ENCODE data around the gene STAT4. TPM values are rescaled to one million over a fixed set of nuclear protein-coding genes. Genes with fewer than 3 reads are reported as not detected.
A peak's percentile ranks its signal among the peaks of the same experiment; 100 is the strongest.

Gene STAT4
- total and polyA plus RNA-seq, 2 donors from 2014 or later, result 1.2 to 8.5 TPM

- Histone ChIP-seq H3K9ac (ENCODE audit: low read length in 3 of 3) (no peak overlapping the region), H3K4me1 (ENCODE audit: control insufficient read depth in 2 of 3, insufficient read depth in 2 of 3, low read depth in 1 of 3, low read length in 3 of 3) (peaks cover 0 to 1% (median 0%) of the 10 kb centered on the region in 3 donors), H3K9me3 (ENCODE audit: control insufficient read depth in 2 of 3, insufficient read depth in 1 of 3, low read length in 3 of 3) (no peaks in the 10 kb centered on the region), H3K27me3 (ENCODE audit: control insufficient read depth, insufficient read depth, low read length) (no peaks in the 10 kb centered on the region), H3K27ac (ENCODE audit: low read depth in 2 of 2, low read length in 2 of 2) (no peak overlapping the region), H3K36me3 (ENCODE audit: control insufficient read depth in 2 of 3, insufficient read depth in 3 of 3, low read length in 3 of 3) (no peaks in the 10 kb centered on the region), H3K4me3 (ENCODE audit: low read length in 3 of 3) (no peak overlapping the region)
- FAIRE-seq (no peak), DNase-seq (peak in 3 of 5 donors; percentile 38 to 76 (median 68))
- no peak for TF ChIP-seq CTCF (IDR thresholded peaks at IDR 0.05; ENCODE audit: borderline replicate concordance, extremely low read depth, insufficient read depth)
- intact Hi-C loops (cut with DNase I), result loop anchor here (5.0 kb wide), 1 partner anchor 336 kb away; no protein-coding TSS in a partner anchor
Measured at GRCh38 chr2:191166111-191166755, 15.4 kb upstream of the STAT4 start.

DNA sequence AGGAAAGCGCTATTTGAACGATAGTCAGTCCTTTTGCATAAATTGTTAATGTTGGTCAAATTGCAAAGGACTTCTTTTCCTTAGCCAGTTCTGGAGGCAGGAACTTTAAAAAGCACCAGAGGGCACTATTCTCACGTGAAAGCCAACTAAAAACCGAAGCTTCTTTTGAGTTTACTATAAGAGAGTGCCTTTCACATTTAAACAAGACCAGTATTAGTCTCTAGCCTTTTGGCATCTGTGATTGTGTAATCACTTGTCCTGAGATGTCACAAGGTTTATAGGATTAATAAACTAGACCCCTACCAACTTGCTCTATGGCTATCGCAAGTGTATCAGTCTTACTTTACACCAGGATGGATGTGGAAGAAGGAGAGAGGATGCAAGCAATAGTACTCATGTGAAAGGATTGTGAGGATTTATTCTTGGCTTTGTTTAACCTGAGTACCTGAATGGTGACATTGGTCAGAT lies 14.4 kb upstream of the STAT4 start:
- Histone ChIP-seq H3K27me3 (ENCODE audit: control insufficient read depth, insufficient read depth, low read length) (no peaks in the 10 kb centered on the region), H3K9ac (ENCODE audit: low read length in 3 of 3) (no peak overlapping the region), H3K4me1 (ENCODE audit: control insufficient read depth in 2 of 3, insufficient read depth in 2 of 3, low read depth in 1 of 3, low read length in 3 of 3) (no peaks in the 10 kb centered on the region), H3K36me3 (ENCODE audit: control insufficient read depth in 2 of 3, insufficient read depth in 3 of 3, low read length in 3 of 3) (no peaks in the 10 kb centered on the region), H3K4me3 (ENCODE audit: low read length in 3 of 3) (no peak overlapping the region), H3K27ac (ENCODE audit: low read depth in 2 of 2, low read length in 2 of 2) (no peak overlapping the region), H3K9me3 (ENCODE audit: control insufficient read depth in 2 of 3, insufficient read depth in 1 of 3, low read length in 3 of 3) (no peaks in the 10 kb centered on the region)
- peak; percentile 59 for FAIRE-seq
- intact Hi-C loops (cut with DNase I), result loop anchor here (5.0 kb wide), 1 partner anchor 337 kb away; no protein-coding TSS in a partner anchor
- peak in 3 of 5 donors; percentile 32 to 77 (median 60) for DNase-seq
- peak; percentile 65 for TF ChIP-seq CTCF (IDR thresholded peaks at IDR 0.05; ENCODE audit: borderline replicate concordance, extremely low read depth, insufficient read depth)

DNA sequence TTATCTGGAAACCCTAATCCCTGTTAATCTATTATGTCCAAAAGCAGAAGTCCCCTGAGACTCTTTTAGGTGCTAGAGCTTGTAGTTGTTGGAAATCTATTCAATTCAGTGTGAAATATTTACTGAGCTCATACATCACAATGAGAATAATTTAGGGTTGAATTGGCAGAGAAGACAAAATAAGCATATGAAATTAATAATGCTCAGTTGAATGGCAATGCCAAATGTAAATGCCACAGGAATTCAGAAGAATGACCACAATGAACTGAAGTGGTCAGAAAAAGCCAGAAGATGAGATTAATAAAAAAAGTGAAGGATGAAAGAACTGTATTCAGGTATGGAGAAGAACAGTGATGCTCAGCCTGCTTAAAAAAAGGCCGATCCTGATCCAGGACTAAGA lies 8.0 kb upstream of the STAT4 start:
- Histone ChIP-seq H3K4me1 (ENCODE audit: control insufficient read depth in 2 of 3, insufficient read depth in 2 of 3, low read depth in 1 of 3, low read length in 3 of 3) (no peaks in the 10 kb centered on the region), H3K27me3 (ENCODE audit: control insufficient read depth, insufficient read depth, low read length) (no peaks in the 10 kb centered on the region), H3K9ac (ENCODE audit: low read length in 3 of 3) (no peak overlapping the region), H3K9me3 (ENCODE audit: control insufficient read depth in 2 of 3, insufficient read depth in 1 of 3, low read length in 3 of 3) (no peaks in the 10 kb centered on the region), H3K27ac (ENCODE audit: low read depth in 2 of 2, low read length in 2 of 2) (no peak overlapping the region), H3K36me3 (ENCODE audit: control insufficient read depth in 2 of 3, insufficient read depth in 3 of 3, low read length in 3 of 3) (no peaks in the 10 kb centered on the region), H3K4me3 (ENCODE audit: low read length in 3 of 3) (no peak overlapping the region)
- intact Hi-C loops (cut with DNase I), result loop anchor here (10.0 kb wide), 1 partner anchor 104 kb away; no protein-coding TSS in a partner anchor
- DNase-seq (no peak), FAIRE-seq (no peak)
- no peak for TF ChIP-seq CTCF (IDR thresholded peaks at IDR 0.05; ENCODE audit: borderline replicate concordance, extremely low read depth, insufficient read depth)

All from kidney (tissue), 14 donors.